GM18517 (cell line): ENCODE results near the gene UBE2E1.

Experiments used
- ATAC-seq: cut with Tn5 transposase; IDR thresholded peaks from one replicate; pipeline ENCODE4 v1.9.1; 2021; ENCODE audit warnings: mild to moderate bottlenecking, moderate library complexity; ENCODE audit not compliant: unreplicated experiment

The UBE2E1 gene

GRCh38 chr3:23805633-23806533 lies at the start of gene UBE2E1:
UBE2E1 (plus strand) TSS chr3:23805955; CDS start chr3:23807270, 1,315 bp downstream.
- peak; percentile 49 for ATAC-seq

GRCh38 chr3:23756206-23756840 lies 49.4 kb upstream of the UBE2E1 start:
- ATAC-seq, result no peak

GRCh38 chr3:23758253-23758838 lies 47.4 kb upstream of the UBE2E1 start:
- no peak for ATAC-seq

- ATAC-seq, result peak; percentile 24
Observed at GRCh38 chr3:23760325-23760724, 45.4 kb upstream of the UBE2E1 start.

- ATAC-seq, result peak; percentile 44
Observed at GRCh38 chr3:23760871-23761373, 44.8 kb upstream of the UBE2E1 start.

- peak; percentile 35 for ATAC-seq
Observed at GRCh38 chr3:23761440-23761896, 44.3 kb upstream of the UBE2E1 start.

GRCh38 chr3:23762214-23762613 lies 43.5 kb upstream of the UBE2E1 start:
- peak; percentile 83 for ATAC-seq

- ATAC-seq, result no peak
Observed at GRCh38 chr3:23762759-23763477, 42.8 kb upstream of the UBE2E1 start.

GRCh38 chr3:23764407-23764806 lies 41.3 kb upstream of the UBE2E1 start:
- no peak for ATAC-seq

GRCh38 chr3:23767546-23767945 lies 38.2 kb upstream of the UBE2E1 start:
- no peak for ATAC-seq

GRCh38 chr3:23775254-23775909 lies 30.4 kb upstream of the UBE2E1 start:
- no peak for ATAC-seq

- ATAC-seq, result no peak
Observed at GRCh38 chr3:23776352-23776891, 29.3 kb upstream of the UBE2E1 start.

GRCh38 chr3:23778446-23778845 lies 27.3 kb upstream of the UBE2E1 start:
- ATAC-seq, result no peak

- ATAC-seq, result no peak
Observed at GRCh38 chr3:23779841-23780240, 25.9 kb upstream of the UBE2E1 start.

- ATAC-seq, result no peak
Observed at GRCh38 chr3:23781051-23781450, 24.7 kb upstream of the UBE2E1 start.

GRCh38 chr3:23781871-23782270 lies 23.9 kb upstream of the UBE2E1 start:
- ATAC-seq, result no peak

GRCh38 chr3:23785097-23785645 lies 20.6 kb upstream of the UBE2E1 start:
- no peak for ATAC-seq

- no peak for ATAC-seq
Observed at GRCh38 chr3:23785882-23786281, 19.9 kb upstream of the UBE2E1 start.

- no peak for ATAC-seq
Observed at GRCh38 chr3:23791678-23792077, 14.1 kb upstream of the UBE2E1 start.
